CD4-positive, alpha-beta T cell treated with Interferon alpha-2 for 1 hour (primary cell): ENCODE data around the gene NFYC.

ENCODE experiments used
- DNase-seq, 2 donors: peaks; one replicate each; pipeline ENCODE4 v3.0.0-alpha.2; 2020 to 2022

Gene NFYC

GRCh38 chr1:40798366-40799281 lies 107.1 kb downstream of the NFYC start:
- DNase-seq = no peak

DNA sequence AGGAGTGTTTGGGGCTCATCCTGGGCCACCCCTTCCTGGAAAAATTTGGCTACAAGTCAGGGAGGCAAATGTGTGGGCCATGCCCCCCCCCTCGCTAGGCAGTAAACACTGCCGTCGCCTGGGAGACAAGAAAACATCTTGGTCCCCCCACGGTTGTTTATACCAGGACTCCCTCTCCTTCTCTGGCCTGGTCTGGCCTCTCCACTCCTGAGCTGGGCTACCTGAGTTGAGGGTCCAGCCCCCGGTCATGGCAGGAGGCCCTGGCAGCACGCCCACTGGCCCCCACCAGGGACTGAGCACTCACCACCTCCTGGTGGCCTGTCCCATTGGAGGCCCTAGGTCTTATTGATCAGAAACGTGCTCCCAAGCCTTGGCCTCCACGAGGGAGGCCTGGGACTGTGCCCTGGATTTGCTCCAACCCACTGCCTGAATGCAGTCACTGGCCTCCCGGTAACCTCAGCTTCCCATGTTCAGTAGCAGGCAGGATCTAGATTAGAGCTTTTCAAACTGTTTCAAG lies 107.9 kb downstream of the NFYC start:
- DNase-seq = no peak

DNA sequence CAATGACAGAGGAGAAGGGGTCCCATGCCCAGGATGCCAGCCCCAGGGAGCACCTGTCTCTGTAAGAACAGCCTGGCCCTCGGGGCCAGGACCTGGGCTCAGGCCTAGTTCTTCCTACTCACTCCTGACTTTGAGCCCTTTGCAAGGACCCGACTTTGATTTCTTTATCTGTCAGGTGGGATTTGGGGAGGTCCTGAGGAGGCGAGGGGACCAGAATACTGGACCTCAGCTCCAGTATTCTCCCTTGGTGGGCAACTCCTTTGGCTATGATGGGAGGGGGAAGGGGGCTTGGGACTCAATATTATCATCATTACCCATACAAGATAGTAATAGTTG lies 110.2 kb downstream of the NFYC start:
- DNase-seq = no peak

DNA sequence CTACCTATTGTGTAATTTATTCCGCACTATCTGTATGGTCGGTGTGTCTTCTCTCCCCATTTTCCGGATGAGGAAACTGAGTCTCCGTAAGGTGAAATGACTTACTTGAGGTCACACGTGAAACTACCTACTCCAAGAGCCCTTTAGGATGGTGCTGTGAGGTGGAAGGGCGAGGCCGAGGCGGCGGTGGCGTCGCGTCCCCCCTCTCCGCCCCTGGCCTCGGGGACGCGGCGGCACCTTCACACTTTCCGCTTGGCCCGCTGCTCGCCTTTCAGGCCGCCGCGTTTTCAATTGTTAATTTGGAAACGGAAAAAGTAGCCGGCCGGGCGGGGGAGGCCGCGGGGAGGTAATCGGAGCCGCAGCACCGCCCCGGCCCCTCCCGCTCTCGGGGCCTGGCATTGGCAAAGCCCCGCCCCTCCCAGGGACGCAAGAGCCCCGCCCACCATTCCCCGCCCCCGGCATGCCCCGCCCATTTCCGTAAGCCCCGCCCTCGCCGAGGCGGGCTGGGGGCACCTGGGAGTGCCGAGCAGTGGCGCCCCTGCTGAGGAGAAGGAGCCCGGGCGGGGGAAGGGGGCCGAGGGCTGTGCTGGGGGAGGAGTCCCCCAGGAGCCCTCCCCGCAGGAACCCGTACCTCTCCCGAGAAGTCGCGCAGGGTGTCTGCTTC lies 110.7 kb downstream of the NFYC start:
- peak; percentile 89 to 92 for DNase-seq

- DNase-seq = no peak
Observed at GRCh38 chr1:40802742-40803113, 111.2 kb downstream of the NFYC start.

DNA sequence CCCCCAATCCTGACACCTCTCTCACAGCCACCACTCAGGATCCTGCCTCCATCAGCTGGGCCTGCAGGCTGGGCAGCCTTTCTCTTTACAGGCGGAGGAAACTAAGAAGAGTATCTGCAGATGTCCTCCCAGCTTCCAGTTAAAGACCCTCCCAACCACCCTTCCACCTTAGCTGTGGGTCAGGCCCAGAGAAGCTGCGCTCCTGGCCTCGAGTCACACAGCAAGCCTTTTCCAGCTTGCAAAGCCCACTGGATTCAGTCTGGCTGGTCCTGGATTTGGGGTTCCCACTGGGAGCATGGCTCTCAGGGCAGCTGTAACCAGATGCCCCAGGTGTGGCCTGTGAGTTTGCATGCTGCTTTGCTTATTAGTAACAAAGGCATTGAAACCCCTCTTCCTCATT lies 111.9 kb downstream of the NFYC start:
- DNase-seq = no peak

DNA sequence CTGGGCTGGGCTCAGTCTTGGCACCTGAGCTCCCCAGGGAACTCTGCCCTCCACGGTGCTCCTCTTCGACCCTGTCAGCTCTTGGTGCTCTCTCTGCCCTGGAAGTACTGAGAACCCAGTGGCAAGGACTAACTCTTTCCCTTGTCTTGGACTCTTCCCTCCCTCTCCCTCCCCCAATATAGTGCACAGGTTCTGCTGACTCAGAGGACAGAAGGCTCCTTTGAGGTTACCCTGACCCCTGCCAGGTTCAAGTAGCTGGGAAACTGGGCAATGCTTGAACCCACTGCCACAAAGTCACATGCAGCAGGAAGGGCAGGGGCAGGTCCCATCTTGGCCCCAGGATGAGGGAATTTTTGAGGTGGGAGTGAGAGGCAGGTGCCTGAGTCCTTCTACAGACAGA lies 112.4 kb downstream of the NFYC start:
- no peak for DNase-seq

DNA sequence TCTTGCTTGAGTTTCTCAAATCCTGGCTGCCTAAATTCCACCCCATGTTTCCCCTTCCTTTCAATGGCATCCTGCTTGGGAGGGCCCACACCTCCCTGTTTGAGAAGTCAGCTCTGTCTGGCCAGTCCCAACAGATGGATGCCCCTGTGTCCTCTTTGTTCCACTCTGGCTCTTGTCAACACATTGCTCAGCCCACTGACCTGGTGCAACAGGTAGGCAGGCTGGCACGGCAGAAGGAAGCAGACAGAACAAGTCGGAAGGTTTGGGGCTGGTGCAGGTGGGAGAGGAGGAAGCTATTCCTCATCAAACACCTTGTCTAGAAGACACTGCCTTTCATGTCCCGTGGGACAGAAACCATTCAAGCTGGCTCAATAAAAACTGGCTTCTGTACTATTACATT lies 114.7 kb downstream of the NFYC start:
- DNase-seq = no peak

DNA sequence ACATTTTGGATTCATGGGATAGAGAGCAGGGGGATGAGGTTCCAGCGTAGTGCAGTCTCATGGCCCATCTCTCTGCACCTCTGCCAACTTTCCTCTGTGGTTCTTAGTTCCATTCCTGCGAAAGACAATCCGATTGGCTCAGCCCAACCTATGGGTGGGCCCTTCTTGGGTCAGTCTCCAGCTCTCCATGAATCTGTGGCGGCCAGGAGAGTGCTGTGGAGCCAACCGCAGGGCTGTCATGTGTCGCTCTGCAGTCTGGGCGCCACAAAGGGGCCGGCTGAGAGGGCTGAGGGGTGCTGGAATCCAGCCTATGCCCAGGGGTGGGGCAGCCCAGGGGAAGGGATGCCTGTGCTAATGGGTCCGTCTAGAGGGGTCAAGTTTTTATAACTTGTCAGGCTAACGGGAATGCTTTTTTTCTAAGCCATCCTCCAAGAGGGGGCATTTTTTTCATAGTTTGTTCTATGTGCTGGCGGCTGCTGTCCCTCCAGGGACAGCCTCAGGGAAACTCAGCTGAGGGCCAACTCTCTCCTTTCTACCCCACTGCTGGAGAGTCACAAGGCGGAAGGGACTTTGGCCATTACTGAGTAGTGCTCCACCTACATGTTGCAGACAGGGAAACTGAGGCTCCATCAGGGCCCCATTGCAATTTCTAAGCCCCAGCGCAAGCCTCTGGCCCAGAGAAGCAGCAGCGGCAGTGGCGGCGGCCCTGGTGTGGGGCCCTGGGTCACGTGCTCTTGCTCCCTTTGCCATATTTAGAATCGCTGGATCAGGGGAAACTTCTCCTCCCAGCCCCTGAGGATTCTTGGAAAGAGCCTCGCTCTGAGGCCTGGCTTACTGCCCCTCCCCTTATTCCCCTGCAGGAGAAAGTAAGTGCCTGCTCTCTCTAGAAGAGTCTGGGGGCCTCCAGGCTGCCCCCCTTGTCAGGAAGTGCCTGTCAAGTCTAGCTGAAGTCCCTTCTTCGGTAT lies 115.5 kb downstream of the NFYC start:
- DNase-seq = no peak

DNA sequence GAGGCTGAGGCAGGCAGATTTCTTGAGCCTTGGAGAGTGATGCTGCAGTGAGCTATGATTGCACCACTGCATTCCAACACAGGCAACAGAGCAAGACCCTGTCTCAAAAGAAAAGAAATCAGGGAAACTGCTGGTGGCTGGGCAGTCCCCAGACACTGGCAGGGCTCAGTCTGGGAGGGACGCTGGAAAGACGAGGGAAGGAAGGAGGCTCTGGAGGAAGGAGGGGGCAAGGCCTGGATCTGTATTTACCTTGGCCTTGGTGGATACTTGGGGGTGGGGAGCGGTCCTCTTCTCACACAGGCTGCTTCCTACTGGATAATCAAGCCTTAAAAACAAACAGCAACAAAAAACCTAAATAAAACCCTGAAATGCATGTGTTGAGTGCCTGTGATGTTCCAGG lies 116.5 kb downstream of the NFYC start:
- DNase-seq = no peak

- no peak for DNase-seq
Observed at GRCh38 chr1:40808444-40808843, 116.9 kb downstream of the NFYC start.

DNA sequence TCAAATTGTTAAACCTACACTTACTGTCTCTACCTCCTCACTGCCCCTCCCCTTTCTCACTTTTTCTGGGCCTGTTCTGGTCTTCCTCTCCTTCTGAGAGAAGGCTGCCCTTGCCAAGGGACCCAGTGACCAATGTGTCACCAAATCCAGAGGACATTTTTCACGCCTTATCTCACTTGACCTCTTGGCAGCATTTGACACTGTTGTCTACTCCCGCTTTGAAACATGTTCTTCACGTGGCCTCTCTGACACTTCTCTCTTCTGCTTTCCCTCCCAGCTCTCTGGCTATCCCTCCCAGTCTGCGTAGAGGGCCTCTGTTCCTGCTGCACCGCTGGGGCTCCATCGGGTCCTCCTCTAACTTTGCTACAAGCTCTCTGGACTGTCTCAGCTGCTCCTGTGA lies 117.4 kb downstream of the NFYC start:
- no peak for DNase-seq

DNA sequence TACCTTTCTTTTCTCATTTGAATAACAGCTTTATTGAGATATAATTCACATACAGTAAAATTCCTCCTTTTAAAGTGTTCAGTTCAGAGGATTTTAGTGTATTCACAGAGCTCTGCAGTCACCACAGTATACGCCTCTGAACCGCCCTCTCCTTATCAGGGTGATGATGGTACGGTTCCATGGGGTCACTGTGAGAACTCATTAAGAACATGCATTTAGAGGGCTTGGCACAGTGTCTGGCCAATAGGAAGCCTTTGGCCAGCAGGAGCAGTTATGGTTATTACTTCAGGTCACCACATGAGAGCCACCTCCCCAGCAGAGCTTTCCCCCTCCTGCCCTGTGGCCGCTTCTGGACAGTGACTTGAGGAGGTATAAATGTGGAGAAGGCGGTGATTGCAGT lies 119.4 kb downstream of the NFYC start:
- DNase-seq = no peak

DNA sequence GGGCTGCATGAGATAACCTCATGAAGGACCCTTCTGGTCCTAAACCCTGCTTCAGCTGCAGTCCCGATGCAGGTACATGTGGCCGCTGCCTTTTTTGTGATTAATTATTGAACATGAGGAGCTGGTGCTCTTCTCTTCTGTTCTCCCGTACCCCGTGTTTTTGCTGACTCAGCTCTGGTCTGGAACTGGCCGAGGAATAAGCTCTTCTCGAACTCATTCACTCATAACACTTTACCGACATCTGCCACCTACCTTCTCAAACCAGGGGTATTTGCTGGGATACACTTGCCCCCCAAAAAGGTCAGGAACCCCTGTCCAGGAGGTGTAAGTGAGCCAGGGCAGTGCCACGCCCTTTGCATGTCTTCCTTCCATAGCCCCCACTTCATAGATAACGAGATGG lies 123.9 kb downstream of the NFYC start:
- DNase-seq = no peak

- no peak for DNase-seq
Observed at GRCh38 chr1:40817791-40818263, 126.3 kb downstream of the NFYC start.

- peak; percentile 90 to 93 for DNase-seq
Observed at GRCh38 chr1:40818264-40818961, 126.9 kb downstream of the NFYC start.

DNA sequence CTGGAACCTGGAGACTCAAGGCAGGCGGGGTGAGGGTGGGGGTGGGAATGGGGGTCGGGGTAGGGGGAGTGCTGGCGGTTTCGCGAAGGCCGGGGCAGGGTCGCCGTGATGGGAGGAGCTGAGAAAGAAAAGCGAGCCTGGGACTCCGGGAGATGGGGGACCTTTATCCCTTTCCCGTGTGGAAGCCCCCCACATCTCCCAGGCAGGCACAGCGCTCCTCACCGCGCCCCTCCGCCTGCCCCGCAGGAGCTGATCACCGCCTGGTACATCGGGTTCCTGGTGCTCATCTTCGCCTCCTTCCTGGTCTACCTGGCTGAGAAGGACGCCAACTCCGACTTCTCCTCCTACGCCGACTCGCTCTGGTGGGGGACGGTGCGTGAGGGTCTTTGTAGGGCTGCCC lies 127.6 kb downstream of the NFYC start:
- DNase-seq = no peak

DNA sequence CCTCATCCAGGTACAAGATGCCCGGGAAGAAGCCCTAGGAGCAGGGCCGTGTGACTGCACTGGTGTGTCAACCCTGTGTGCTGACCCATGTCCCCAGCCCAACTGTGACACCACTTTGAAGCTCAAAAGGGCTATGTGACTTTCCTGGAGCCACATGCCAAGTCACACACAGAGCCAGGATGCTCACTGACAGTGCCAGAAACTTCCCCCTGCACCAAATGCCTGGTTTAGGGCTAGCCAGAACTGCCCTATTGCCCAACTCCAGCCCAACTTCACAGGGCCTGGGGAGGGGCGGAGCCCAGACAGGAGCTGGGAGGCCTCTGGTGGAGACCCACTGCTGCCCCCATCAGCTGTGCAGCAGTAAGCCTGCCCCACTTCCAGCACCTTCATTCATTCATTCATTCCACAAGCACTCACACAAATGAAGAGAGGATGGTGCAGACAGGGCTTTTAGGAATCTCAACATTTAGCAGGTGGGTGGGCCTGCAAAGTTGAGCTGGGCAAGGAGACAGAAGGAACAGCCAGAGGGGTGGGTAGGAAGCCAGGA lies 128.8 kb downstream of the NFYC start:
- DNase-seq = no peak
